A549 (cell line): ENCODE data around the gene SLC38A11. TPM values are rescaled to one million over a fixed set of nuclear protein-coding genes. Genes with fewer than 3 reads are reported as not detected.
A peak's percentile ranks its signal among the peaks of the same experiment; 100 is the strongest.

Experiments
- ATAC-seq, 2 experiments: fragments of 200-7000 bp in 1 of 2; fragments of >200 bp in 1 of 2; cut with Nextera tagmentation in 1 of 2; cut with Tn5 transposase in 1 of 2; 3 replicates each; pipeline versions ENCODE4 v1.8.0 to v1.9.1; 2018 to 2020; ENCODE audit warnings: mild to moderate bottlenecking in 1 of 2, moderate library complexity in 1 of 2
- CTCF ChIA-PET: fragments of 300-600 bp; sonication (Branson Sonifier 250); formaldehyde crosslinking; extraction: SDS; loops from one replicate; lab custom pipeline; 2021; ENCODE audit warnings: antibody characterized with exemption, inconsistent platforms; lab: Yijun Ruan, JAX
- POLR2A ChIA-PET: fragments of 350-600 bp; formaldehyde crosslinking; extraction: SDS; loops from one replicate; lab custom pipeline; 2021; ENCODE audit warnings: antibody characterized with exemption, inconsistent platforms; lab: Yijun Ruan, JAX
- DNase-seq, 2 experiments: peaks; one replicate each; pipeline versions ENCODE4 v3.0.0 to v3.0.0-alpha.2; 2011 to 2016; ENCODE audit warnings: low read depth in 1 of 2, low spot score in 1 of 2
- FAIRE-seq: peaks from 2 replicates; lab custom pipeline; 2011; peaks lifted over from hg19 to GRCh38; lab: Jason Lieb, UNC
- H3K27ac ChIP-seq, 2 experiments: fragments of >200 bp; sonication (Bioruptor Twin); formaldehyde crosslinking; 3 replicates each; pipeline ENCODE4 v1.5.1; 2016 to 2017
- H3K4me1 ChIP-seq: fragments of >200 bp; sonication (Bioruptor Twin); formaldehyde crosslinking; 3 replicates; pipeline ENCODE4 v1.6.1; 2016
- H3K4me2 ChIP-seq: fragments of >200 bp; sonication (Bioruptor Twin); formaldehyde crosslinking; 3 replicates; pipeline ENCODE4 v1.6.1; 2016
- H3K4me3 ChIP-seq: fragments of >200 bp; sonication (Bioruptor Twin); formaldehyde crosslinking; 3 replicates; pipeline ENCODE4 v1.5.1; 2016
- H3K9me3 ChIP-seq: fragments of >200 bp; sonication (Bioruptor Twin); formaldehyde crosslinking; 3 replicates; pipeline ENCODE4 v1.6.1; 2016
- CBX2 ChIP-seq: fragments of 200-600 bp; sonication (generic); IDR thresholded peaks from 2 replicates; pipeline ENCODE4 v1.6.1; 2016; ENCODE audit warnings: low read depth, mild to moderate bottlenecking, borderline replicate concordance
- CHD4 ChIP-seq: fragments of 200-600 bp; sonication (generic); IDR thresholded peaks from 2 replicates; pipeline ENCODE4 v1.6.1; 2016; ENCODE audit warnings: antibody characterized with exemption, mild to moderate bottlenecking, borderline replicate concordance
- EP300 ChIP-seq, 2 experiments: fragments of >200 bp; sonication (Bioruptor Twin); formaldehyde crosslinking; IDR thresholded peaks; 2 replicates in 1 of 2; 3 replicates in 1 of 2; pipeline ENCODE4 v1.6.1; 2016 to 2017
- FOXS1 ChIP-seq: fragments of 250-450 bp; sonication (Bioruptor Pico); IDR thresholded peaks from 2 replicates; pipeline ENCODE4 v1.5.0; 2020; ENCODE audit warnings: mild to moderate bottlenecking, moderate library complexity
- HDAC2 ChIP-seq: fragments of 200-600 bp; sonication (generic); IDR thresholded peaks from 2 replicates; pipeline ENCODE4 v1.6.1; 2016
- JUNB ChIP-seq: fragments of >200 bp; sonication (Bioruptor Twin); formaldehyde crosslinking; IDR thresholded peaks from 2 replicates; pipeline ENCODE4 v1.6.1; 2016
- KDM1A ChIP-seq: fragments of 200-600 bp; sonication (generic); IDR thresholded peaks from 2 replicates; pipeline ENCODE4 v1.6.1; 2016; ENCODE audit warnings: low read depth, mild to moderate bottlenecking
- MAFK ChIP-seq: fragments of 450-650 bp; IDR thresholded peaks from 2 replicates; pipeline ENCODE4 v1.6.1; 2014; ENCODE audit not compliant: partially characterized antibody
- MAZ ChIP-seq: fragments of 150-350 bp; IDR thresholded peaks from 2 replicates; pipeline ENCODE4 v1.6.1; 2014; ENCODE audit warnings: antibody characterized with exemption, low read depth, low read length, borderline replicate concordance
- NPAS2 ChIP-seq: fragments of 250-450 bp; sonication (Bioruptor Pico); IDR thresholded peaks from 2 replicates; pipeline ENCODE4 v1.8.0; 2022; ENCODE audit warnings: mild to moderate bottlenecking, moderate library complexity, borderline replicate concordance
- POLR2A ChIP-seq: IDR thresholded peaks from 2 replicates; pipeline ENCODE4 v1.6.1; 2012; ENCODE audit warnings: mild to moderate bottlenecking, low read length
- RAD21 ChIP-seq, 2 experiments: fragments of >200 bp in 1 of 2; sonication (Bioruptor Twin) in 1 of 2; formaldehyde crosslinking in 1 of 2; IDR thresholded peaks in 1 of 2; conservative IDR thresholded peaks in 1 of 2; 2 replicates in 1 of 2; 3 replicates in 1 of 2; pipeline ENCODE4 v1.6.1; 2012 to 2018; ENCODE audit warnings: inconsistent platforms in 1 of 2
- RNF2 ChIP-seq: fragments of 200-600 bp; sonication (generic); IDR thresholded peaks from 2 replicates; pipeline ENCODE4 v1.6.1; 2016; ENCODE audit warnings: low read depth, mild to moderate bottlenecking, antibody characterized with exemption, moderate library complexity, borderline replicate concordance
- SREBF2 ChIP-seq: fragments of 450-650 bp; IDR thresholded peaks from 2 replicates; pipeline ENCODE4 v1.6.1; 2014; ENCODE audit warnings: mild to moderate bottlenecking, moderate library complexity
- TFCP2L1 ChIP-seq: fragments of 250-450 bp; sonication (Bioruptor Pico); IDR thresholded peaks from 2 replicates; pipeline ENCODE4 v1.5.0; 2021; ENCODE audit warnings: mild to moderate bottlenecking
- WGBS: methylation state at CpG from one replicate; pipeline ENCODE4 v1.1.6; 2017; ENCODE audit errors: missing lambda C conversion rate; 5-methylcytosine and 5-hydroxymethylcytosine counted together
- polyA plus RNA-seq, 4 experiments: library from polyadenylated mRNA; depleted of rRNA in 3 of 4; stranded (reverse); fragments of >200 nt; fragmentation: RNase III in 1 of 4; extraction: RNeasy Plus Mini Kit Qiagen cat#74134 plus additional on column Dnase treatment in 1 of 4; gene quantifications; 2 replicates in 3 of 4; 3 replicates in 1 of 4; pipeline ENCODE4 v1.2.3, GENCODE V29; 2011 to 2017
- TF ChIP-seq, protein P1 (sequence below): IDR thresholded peaks from 2 replicates; pipeline ENCODE4 v1.6.1; 2012; ENCODE audit warnings: low read depth, borderline replicate concordance
- TF ChIP-seq, protein P2 (sequence below): fragments of >200 bp; sonication (Bioruptor Twin); formaldehyde crosslinking; IDR thresholded peaks from 3 replicates; pipeline ENCODE4 v1.6.1; 2016
- TF ChIP-seq, protein P3 (sequence below): IDR thresholded peaks from 2 replicates; pipeline ENCODE4 v1.6.1; 2012
- TF ChIP-seq, protein P4 (sequence below): fragments of 250-450 bp; sonication (Bioruptor Pico); IDR thresholded peaks from 2 replicates; pipeline ENCODE4 v1.5.0; 2020; ENCODE audit warnings: low read depth, mild to moderate bottlenecking, moderate library complexity

SLC38A11 gene
- polyA plus RNA-seq, 2 of the 4 experiments (the other 2 are of a cell fraction): 0.05 to 0.22 TPM

DNA sequence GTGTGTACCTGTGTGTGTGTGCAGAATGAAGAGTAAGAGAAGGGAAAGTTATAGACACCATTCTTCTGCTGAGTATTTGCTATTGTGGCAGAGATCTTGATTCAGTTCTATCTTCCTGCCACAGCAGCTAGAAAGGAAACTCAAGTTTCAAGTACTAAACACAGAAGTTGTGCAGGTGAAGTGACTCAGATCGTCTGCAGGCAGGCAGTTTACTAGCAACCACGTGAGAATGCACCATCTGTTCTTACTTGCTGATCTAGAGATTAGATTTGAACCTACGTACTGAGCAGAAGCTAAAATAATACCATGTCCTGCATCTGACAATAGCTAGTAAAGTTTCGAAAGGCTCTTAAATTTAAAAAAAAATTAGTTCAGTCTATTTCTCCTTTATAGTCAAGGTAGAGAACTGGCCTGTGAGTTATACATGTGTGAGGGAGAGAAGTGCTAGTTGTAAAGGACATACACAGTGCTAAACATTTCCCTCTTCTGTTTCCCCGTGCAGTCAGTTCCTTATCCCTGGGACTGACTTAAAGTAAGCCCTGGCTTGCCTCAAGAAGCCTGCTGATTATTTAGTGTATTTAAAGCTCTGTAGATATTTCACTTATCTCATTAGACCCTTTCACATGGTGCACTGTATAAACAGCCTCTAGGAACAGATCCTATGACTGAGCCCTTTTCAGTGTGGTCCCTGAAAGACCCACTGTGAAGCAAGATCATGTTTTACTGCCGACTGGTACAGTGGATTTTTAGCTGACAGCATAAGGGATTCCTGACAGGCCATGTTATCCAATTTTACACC is 45.0 kb downstream of the SLC38A11 start:
- WGBS: 59% methylated on average over 6 of the region's 6 CpGs
- no peak overlapping the region for H3K4me3 ChIP-seq
- 0 out of 3 replicates have a peak overlapping the region, but pooled peaks have one; percentile 0 for H3K4me2 ChIP-seq
- no peak overlapping the region; a peak in 1 of 6 replicates for H3K27ac ChIP-seq
- DNase-seq (no peak), ATAC-seq (peak; percentile 46 to 58; a peak in 4 of 6 replicates), FAIRE-seq (no peak)
- POLR2A ChIA-PET: interaction anchor here (1.0 to 1.7 kb wide), 2 partner anchors 10 to 68 kb away, joined by 4 to 10 read pairs; partner anchors contain the start of gene COBLL1
- H3K4me1 ChIP-seq: peaks cover 29% of the 10 kb centered on the region; the same call in 2 of the 3 replicates
- TF ChIP-seq JUNB (no peak), KDM1A (no peak), TFCP2L1 (CRISPR knock-in tag) (no peak), MAFK (no peak), FOXS1 (CRISPR knock-in tag) (no peak), POLR2A (no peak), NPAS2 (no peak)
- TF ChIP-seq, protein P1, sequence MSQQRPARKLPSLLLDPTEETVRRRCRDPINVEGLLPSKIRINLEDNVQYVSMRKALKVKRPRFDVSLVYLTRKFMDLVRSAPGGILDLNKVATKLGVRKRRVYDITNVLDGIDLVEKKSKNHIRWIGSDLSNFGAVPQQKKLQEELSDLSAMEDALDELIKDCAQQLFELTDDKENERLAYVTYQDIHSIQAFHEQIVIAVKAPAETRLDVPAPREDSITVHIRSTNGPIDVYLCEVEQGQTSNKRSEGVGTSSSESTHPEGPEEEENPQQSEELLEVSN: no peak
- TF ChIP-seq, all 56 proteins: peak for 0
- no peaks in the 10 kb centered on the region for H3K9me3 ChIP-seq
- CTCF ChIA-PET: interaction anchor here (0.7 to 1.8 kb wide), 2 partner anchors 69 to 172 kb away, joined by 3 to 8 read pairs; partner anchors contain the start of gene COBLL1

DNA sequence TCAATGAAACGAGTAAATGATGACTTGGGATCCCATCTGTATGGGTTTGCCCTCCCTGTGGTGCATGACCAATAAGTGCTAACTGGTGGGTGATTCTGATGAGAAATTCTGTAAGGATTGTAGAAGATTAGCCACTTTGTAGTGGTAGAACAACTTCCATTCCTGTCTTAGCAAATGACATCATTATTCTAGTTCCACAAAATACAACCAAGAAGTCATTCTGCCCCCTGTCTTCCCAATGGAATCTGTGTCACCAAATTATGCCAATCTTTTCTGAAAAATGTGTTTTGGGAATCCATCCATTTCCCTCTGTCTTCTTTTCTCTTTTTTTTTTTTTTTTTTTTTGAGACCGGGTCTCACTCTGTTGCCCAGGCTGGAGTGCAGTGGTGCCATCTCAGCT is 48.4 kb downstream of the SLC38A11 start:
- ATAC-seq: no peak
- FAIRE-seq: no peak
- POLR2A ChIA-PET: no interaction called here
- no peak for TF ChIP-seq FOXS1 (CRISPR knock-in tag)
- TF ChIP-seq, all 56 proteins: peak for 0
- H3K4me2 ChIP-seq: no peak overlapping the region
- CTCF ChIA-PET: no interaction called here
- DNase-seq: no peak
- WGBS: 73% methylated on average over 2 of the region's 2 CpGs
- H3K4me3 ChIP-seq: no peak overlapping the region
- H3K9me3 ChIP-seq: no peaks in the 10 kb centered on the region
- H3K4me1 ChIP-seq: peaks cover 18% of the 10 kb centered on the region; the same call in 2 of the 3 replicates
- no peak overlapping the region for H3K27ac ChIP-seq

DNA sequence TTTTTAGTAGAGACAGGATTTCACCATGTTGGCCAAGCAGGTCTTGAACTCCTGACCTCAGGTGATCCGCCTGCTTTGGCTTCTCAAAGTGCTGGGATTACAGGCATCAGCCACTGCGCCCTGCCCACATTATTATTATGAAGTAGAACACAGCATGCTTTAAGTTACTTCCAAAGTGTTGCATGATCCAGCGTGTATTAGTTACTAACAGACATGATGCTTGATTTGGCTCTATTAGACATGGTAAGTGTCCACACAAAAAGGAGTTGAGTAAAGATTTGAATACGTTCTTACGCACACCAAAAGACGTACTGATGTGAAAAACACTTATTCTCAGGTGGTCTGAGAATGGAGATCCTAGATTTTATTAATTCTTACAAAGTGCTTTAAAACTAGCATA is 50.0 kb downstream of the SLC38A11 start:
- ChIA-PET POLR2A (no interaction called here), CTCF (no interaction called here)
- H3K4me2 ChIP-seq: no peak overlapping the region
- DNase-seq (no peak), ATAC-seq (no peak), FAIRE-seq (no peak)
- no peak overlapping the region for H3K4me3 ChIP-seq
- H3K4me1 ChIP-seq: peaks cover 5% of the 10 kb centered on the region; the same call in 1 of the 3 replicates
- H3K27ac ChIP-seq: no peak overlapping the region
- WGBS: 82% methylated on average over 6 of the region's 6 CpGs
- H3K9me3 ChIP-seq: no peaks in the 10 kb centered on the region
- TF ChIP-seq CHD4 (no peak), MAZ (no peak), SREBF2 (no peak), KDM1A (no peak), EP300 (IDR thresholded peaks at IDR 0.05) (no peak), CBX2 (no peak), RNF2 (no peak), HDAC2 (no peak), RAD21 (conservative IDR thresholded peaks at IDR 0.05 in 1 of 2, IDR thresholded peaks at IDR 0.05 in 1 of 2) (no peak)
- TF ChIP-seq, protein P2, sequence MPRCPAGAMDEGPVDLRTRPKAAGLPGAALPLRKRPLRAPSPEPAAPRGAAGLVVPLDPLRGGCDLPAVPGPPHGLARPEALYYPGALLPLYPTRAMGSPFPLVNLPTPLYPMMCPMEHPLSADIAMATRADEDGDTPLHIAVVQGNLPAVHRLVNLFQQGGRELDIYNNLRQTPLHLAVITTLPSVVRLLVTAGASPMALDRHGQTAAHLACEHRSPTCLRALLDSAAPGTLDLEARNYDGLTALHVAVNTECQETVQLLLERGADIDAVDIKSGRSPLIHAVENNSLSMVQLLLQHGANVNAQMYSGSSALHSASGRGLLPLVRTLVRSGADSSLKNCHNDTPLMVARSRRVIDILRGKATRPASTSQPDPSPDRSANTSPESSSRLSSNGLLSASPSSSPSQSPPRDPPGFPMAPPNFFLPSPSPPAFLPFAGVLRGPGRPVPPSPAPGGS: no peak
- TF ChIP-seq, protein P3, sequence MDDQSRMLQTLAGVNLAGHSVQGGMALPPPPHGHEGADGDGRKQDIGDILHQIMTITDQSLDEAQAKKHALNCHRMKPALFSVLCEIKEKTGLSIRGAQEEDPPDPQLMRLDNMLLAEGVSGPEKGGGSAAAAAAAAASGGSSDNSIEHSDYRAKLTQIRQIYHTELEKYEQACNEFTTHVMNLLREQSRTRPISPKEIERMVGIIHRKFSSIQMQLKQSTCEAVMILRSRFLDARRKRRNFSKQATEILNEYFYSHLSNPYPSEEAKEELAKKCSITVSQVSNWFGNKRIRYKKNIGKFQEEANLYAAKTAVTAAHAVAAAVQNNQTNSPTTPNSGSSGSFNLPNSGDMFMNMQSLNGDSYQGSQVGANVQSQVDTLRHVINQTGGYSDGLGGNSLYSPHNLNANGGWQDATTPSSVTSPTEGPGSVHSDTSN: no peak
- TF ChIP-seq, protein P4, sequence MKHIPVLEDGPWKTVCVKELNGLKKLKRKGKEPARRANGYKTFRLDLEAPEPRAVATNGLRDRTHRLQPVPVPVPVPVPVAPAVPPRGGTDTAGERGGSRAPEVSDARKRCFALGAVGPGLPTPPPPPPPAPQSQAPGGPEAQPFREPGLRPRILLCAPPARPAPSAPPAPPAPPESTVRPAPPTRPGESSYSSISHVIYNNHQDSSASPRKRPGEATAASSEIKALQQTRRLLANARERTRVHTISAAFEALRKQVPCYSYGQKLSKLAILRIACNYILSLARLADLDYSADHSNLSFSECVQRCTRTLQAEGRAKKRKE (CRISPR knock-in tag): no peak
- TF ChIP-seq, all 56 proteins: peak for 0
